ENCODE measurements around the gene SLC35E3.

The SLC35E3 gene

GRCh38 chr12:68745904-68746571 is at the start of gene SLC35E3:
TSS of gene SLC35E3 (plus strand) at chr12:68746176. CDS start at chr12:68746378, 202 bp downstream.
- peak; percentile 94 for DNase-seq

- DNase-seq = no peak
These were observed 46.5 kb upstream of the SLC35E3 start for GRCh38 chr12:68699486-68699885.

- DNase-seq = no peak
These were observed 18.2 kb upstream of the SLC35E3 start for GRCh38 chr12:68727776-68728175.

- DNase-seq = no peak
These were observed 12.3 kb upstream of the SLC35E3 start for GRCh38 chr12:68733661-68734071.

GRCh38 chr12:68739891-68740290 is 6.1 kb upstream of the SLC35E3 start:
- DNase-seq = no peak

GRCh38 chr12:68743356-68743755 is 2.6 kb upstream of the SLC35E3 start:
- no peak for DNase-seq

- no peak for DNase-seq
These were observed 536 bp upstream of the SLC35E3 start for GRCh38 chr12:68745376-68745903.

GRCh38 chr12:68746572-68747180 is 700 bp downstream of the SLC35E3 start:
- peak; percentile 31 for DNase-seq

- no peak for DNase-seq
These were observed 3.5 kb downstream of the SLC35E3 start for GRCh38 chr12:68749443-68749842.

GRCh38 chr12:68749861-68750260 is 3.9 kb downstream of the SLC35E3 start:
- DNase-seq = no peak

GRCh38 chr12:68750506-68750905 is 4.5 kb downstream of the SLC35E3 start:
- DNase-seq = peak; percentile 22

- DNase-seq = no peak
These were observed 9.7 kb downstream of the SLC35E3 start for GRCh38 chr12:68755536-68756243.

- DNase-seq = no peak
These were observed 13.9 kb downstream of the SLC35E3 start for GRCh38 chr12:68759852-68760251.

- no peak for DNase-seq
These were observed 14.9 kb downstream of the SLC35E3 start for GRCh38 chr12:68760806-68761441.

GRCh38 chr12:68761442-68761812 is 15.5 kb downstream of the SLC35E3 start:
- DNase-seq = no peak

- no peak for DNase-seq
These were observed 16.1 kb downstream of the SLC35E3 start for GRCh38 chr12:68761901-68762630.

GRCh38 chr12:68762691-68763090 is 16.7 kb downstream of the SLC35E3 start:
- DNase-seq = no peak

GRCh38 chr12:68765696-68766095 is 19.7 kb downstream of the SLC35E3 start:
- DNase-seq = no peak

GRCh38 chr12:68766646-68767045 is 20.7 kb downstream of the SLC35E3 start:
- no peak for DNase-seq

- DNase-seq = no peak
These were observed 21.2 kb downstream of the SLC35E3 start for GRCh38 chr12:68767191-68767590.

- no peak for DNase-seq
These were observed 22.5 kb downstream of the SLC35E3 start for GRCh38 chr12:68768431-68768939.

- DNase-seq = no peak
These were observed 24.0 kb downstream of the SLC35E3 start for GRCh38 chr12:68769941-68770340.

Measured in midbrain (tissue), 1 donor.